Stomach (tissue), 9 donors: ENCODE results near the gene MAP7D2. TPM values are rescaled to one million over a fixed set of nuclear protein-coding genes. Genes with fewer than 3 reads are reported as not detected.

Experiments used
- DNase-seq, 2 donors: peaks; one replicate each; pipeline versions ENCODE4 v3.0.0 to v3.0.0-alpha.2; 2013 to 2019
- H3K27ac ChIP-seq, 5 donors: fragments of 200-600 bp in 4 of 5; sonication (generic) in 4 of 5; one replicate each; pipeline ENCODE4 v1.5.1; 2013 to 2019; ENCODE audit warnings: mild to moderate bottlenecking in 1 of 5, moderate library complexity in 1 of 5
- H3K27me3 ChIP-seq, 3 donors: fragments of 200-600 bp; sonication (generic); one replicate each; pipeline ENCODE4 v1.5.1; 2017 to 2019; ENCODE audit warnings: mixed run types in 1 of 3
- H3K36me3 ChIP-seq, 4 donors: fragments of 200-600 bp; sonication (generic); 1 replicate in 3 of 4; 2 replicates in 1 of 4; pipeline ENCODE4 v1.5.1; 2016 to 2019
- H3K4me1 ChIP-seq, 4 donors: fragments of 200-600 bp; sonication (generic); one replicate each; pipeline ENCODE4 v1.5.1; 2016 to 2019
- H3K4me3 ChIP-seq, 4 donors: fragments of 200-600 bp; sonication (generic) in 3 of 4; one replicate each; pipeline ENCODE4 v1.5.1; 2016 to 2019; ENCODE audit warnings: mild to moderate bottlenecking in 1 of 4
- H3K9me3 ChIP-seq, 4 donors: fragments of 200-600 bp; sonication (generic); one replicate each; pipeline ENCODE4 v1.5.1; 2016 to 2019
- CTCF ChIP-seq, 7 experiments: fragments of 450-650 bp in 4 of 7; fragments of 200-600 bp in 3 of 7; sonication (generic) in 3 of 7; IDR thresholded peaks; one replicate each; pipeline ENCODE4 v1.5.1; 2016 to 2019; ENCODE audit warnings: antibody characterized with exemption in 7 of 7, control low read depth in 2 of 7, mild to moderate bottlenecking in 1 of 7
- EP300 ChIP-seq: sonication (generic); formaldehyde crosslinking; IDR thresholded peaks from one replicate; pipeline ENCODE4 v1.6.1; 2017; ENCODE audit warnings: antibody characterized with exemption
- POLR2A ChIP-seq, 4 donors: fragments of 450-650 bp; IDR thresholded peaks; one replicate each; pipeline ENCODE4 v1.6.1; 2016; ENCODE audit warnings: antibody characterized with exemption in 4 of 4, control low read depth in 2 of 4, mild to moderate bottlenecking in 1 of 4, moderate library complexity in 1 of 4
- POLR2AphosphoS5 ChIP-seq, 3 donors: sonication (generic); formaldehyde crosslinking; IDR thresholded peaks; one replicate each; pipeline ENCODE4 v1.6.1; 2016; ENCODE audit warnings: antibody characterized with exemption in 3 of 3
- WGBS, 5 donors: extraction: QIAGEN DNeasy Blood & Tissue Kit in 3 of 5; methylation state at CpG; one replicate each; pipeline versions ENCODE4 v1.1.5 to v1.1.7; 2013 to 2018; 5-methylcytosine and 5-hydroxymethylcytosine counted together
- intact Hi-C: fragments of 100-400 bp; cut with DNase I; formaldehyde crosslinking; loops from one replicate; pipeline ENCODE4 v1.15.1; 2023; ENCODE audit warnings: low total_unique reads
- polyA plus RNA-seq, 3 donors: library from polyadenylated mRNA; stranded (reverse); fragments of 200-250 nt; gene quantifications; one replicate each; pipeline ENCODE4 v1.2.3, GENCODE V29; 2013
- total RNA-seq, 5 donors: library from RNA; depleted of rRNA; stranded (reverse); fragments of >200 nt; gene quantifications; one replicate each; pipeline versions ENCODE4 v1.1.0 to v1.2.3, GENCODE V29; 2014 to 2016
- donor health status: healthy with polysubstance abuse.
- donor health status: Bipolar disorder and iron deficiency.
- donor health status: healthy.

The MAP7D2 gene
- total and polyA plus RNA-seq, 8 donors, result 0.89 to 70.0 (median 16.6) TPM; not detected in 1

GRCh38 chrX:20112022-20112774 is 4.5 kb downstream of the MAP7D2 start:
- intact Hi-C loops, result no loop called here
- H3K9me3 ChIP-seq, result no peaks in the 10 kb centered on the region
- H3K36me3 ChIP-seq, result no peaks in the 10 kb centered on the region
- H3K4me3 ChIP-seq, result no peak overlapping the region
- TF ChIP-seq CTCF (IDR thresholded peaks at IDR 0.05) (no peak), POLR2AphosphoS5 (IDR thresholded peaks at IDR 0.05) (no peak), POLR2A (IDR thresholded peaks at IDR 0.05) (no peak), EP300 (no peak)
- H3K4me1 ChIP-seq, result peaks cover 0 to 14% (median 12%) of the 10 kb centered on the region in 4 donors
- H3K27ac ChIP-seq, result no peak overlapping the region
- no peak for DNase-seq
- 90 to 95% (median 92%) methylated on average over 12 to 14 of the region's 14 CpGs for WGBS, 5 donors
- peaks cover 0 to 15% (median 15%) of the 10 kb centered on the region in 3 donors for H3K27me3 ChIP-seq

DNA sequence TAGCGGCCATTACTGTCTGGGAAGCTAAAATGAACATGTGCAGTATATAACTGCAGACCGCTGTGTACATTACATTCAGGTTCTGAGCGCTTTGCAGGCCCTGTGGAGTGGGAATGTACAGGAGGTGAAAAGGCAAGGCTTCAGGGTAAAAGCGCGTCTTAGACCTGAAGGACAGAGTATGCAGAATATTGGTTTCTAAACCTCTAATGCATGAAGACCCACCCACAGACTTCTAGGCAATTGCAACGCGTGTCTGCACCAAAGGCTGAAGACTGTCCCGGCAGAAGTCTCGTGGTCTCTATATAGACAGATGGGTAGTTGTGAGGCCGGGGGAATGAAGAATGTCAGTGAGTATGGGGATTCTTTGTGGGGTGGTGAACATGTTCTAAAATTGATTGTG is 5.4 kb downstream of the MAP7D2 start:
- DNase-seq, result no peak
- H3K4me1 ChIP-seq, result peaks cover 0 to 5% (median 5%) of the 10 kb centered on the region in 4 donors
- no peaks in the 10 kb centered on the region for H3K36me3 ChIP-seq
- H3K27me3 ChIP-seq, result peaks cover 0 to 6% (median 6%) of the 10 kb centered on the region in 3 donors
- WGBS, 5 donors, result 91 to 98% (median 95%) methylated on average over 10 of the region's 10 CpGs
- no peaks in the 10 kb centered on the region for H3K9me3 ChIP-seq
- intact Hi-C loops, result no loop called here
- H3K27ac ChIP-seq, result no peak overlapping the region
- TF ChIP-seq POLR2AphosphoS5 (IDR thresholded peaks at IDR 0.05), result no peak
- no peak for TF ChIP-seq EP300
- no peak for TF ChIP-seq POLR2A (IDR thresholded peaks at IDR 0.05)
- no peak for TF ChIP-seq CTCF (IDR thresholded peaks at IDR 0.05)
- H3K4me3 ChIP-seq, result no peak overlapping the region

DNA sequence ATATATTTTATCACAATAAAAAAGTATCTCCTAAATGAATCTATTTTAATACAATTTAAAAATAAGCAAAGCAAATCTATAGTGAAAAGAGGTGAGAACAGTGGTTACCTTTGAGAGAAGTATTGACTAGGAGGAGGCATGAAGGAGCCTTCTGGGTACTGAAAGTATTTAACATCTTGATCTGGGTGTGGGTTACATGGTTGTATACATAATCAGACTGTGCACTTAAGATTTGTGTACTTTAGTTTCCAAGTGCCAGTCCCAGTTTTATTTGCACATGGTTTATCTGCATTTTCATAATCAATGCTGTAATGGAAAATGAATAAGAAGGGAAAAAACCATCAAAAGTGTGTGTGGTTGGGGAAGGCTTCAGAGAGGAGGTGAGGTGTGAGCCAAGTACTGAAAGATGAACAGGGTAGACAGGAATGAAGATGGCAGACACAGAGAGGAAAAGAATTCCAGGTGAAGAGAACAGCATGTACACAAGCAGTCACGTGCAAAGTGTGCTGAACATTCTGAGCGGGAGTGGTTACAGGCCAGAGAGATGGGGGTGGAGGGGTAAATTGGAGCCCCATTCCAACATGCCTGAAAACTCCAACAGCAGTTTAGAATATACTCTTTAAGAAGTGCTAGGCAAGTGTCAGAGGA is 14.6 kb downstream of the MAP7D2 start:
- Histone ChIP-seq H3K4me3 (no peak overlapping the region), H3K4me1 (peaks cover 0 to 10% (median 2%) of the 10 kb centered on the region in 4 donors), H3K27ac (peak overlapping the region; percentile 43 to 78 (median 50)), H3K36me3 (no peaks in the 10 kb centered on the region), H3K9me3 (peaks cover 0 to 4% (median 0%) of the 10 kb centered on the region in 4 donors), H3K27me3 (no peaks in the 10 kb centered on the region)
- WGBS, 5 donors, result 29 to 63% (median 42%) methylated on average over 2 of the region's 2 CpGs
- intact Hi-C loops, result no loop called here
- TF ChIP-seq EP300 (no peak), POLR2AphosphoS5 (IDR thresholded peaks at IDR 0.05) (peak in 2 of 3 donors; percentile 19 to 29), CTCF (IDR thresholded peaks at IDR 0.05) (no peak), POLR2A (IDR thresholded peaks at IDR 0.05) (no peak)
- DNase-seq, result peak in 1 of 2 donors; percentile 20

GRCh38 chrX:20091499-20091898 is 25.2 kb downstream of the MAP7D2 start:
- Histone ChIP-seq H3K36me3 (no peaks in the 10 kb centered on the region), H3K9me3 (no peaks in the 10 kb centered on the region), H3K4me1 (no peaks in the 10 kb centered on the region), H3K27ac (no peak overlapping the region), H3K4me3 (no peak overlapping the region), H3K27me3 (no peaks in the 10 kb centered on the region)
- no peak for DNase-seq
- intact Hi-C loops, result no loop called here
- no peak for TF ChIP-seq POLR2A (IDR thresholded peaks at IDR 0.05)
- TF ChIP-seq POLR2AphosphoS5 (IDR thresholded peaks at IDR 0.05), result no peak
- no peak for TF ChIP-seq EP300
- TF ChIP-seq CTCF (IDR thresholded peaks at IDR 0.05), result no peak
- WGBS, 5 donors, result 78 to 94% (median 80%) methylated on average over 3 of the region's 3 CpGs
